ENCODE results near the gene FFAR1. TPM values are rescaled to one million over a fixed set of nuclear protein-coding genes. Genes with fewer than 3 reads are reported as not detected.
A peak's percentile ranks its signal among the peaks of the same experiment; 100 is the strongest.
"Not testable (repeated sequence)": the region's sequence is repeated elsewhere in the genome, so short reads cannot be mapped to it uniquely, and the experiment has no call there.

The FFAR1 gene
- total RNA-seq, 1 donor from 2014 or later = 0.18 TPM

- Mint-ChIP-seq H3K27ac (no peak overlapping the region), H3K4me3 (no peak overlapping the region), H3K36me3 (ENCODE audit: low read depth) (no peaks in the 10 kb centered on the region), H3K27me3 (ENCODE audit: insufficient read depth) (peaks cover 24% of the 10 kb centered on the region), H3K9me3 (no peaks in the 10 kb centered on the region), H3K4me1 (ENCODE audit: low read depth) (peaks cover 11% of the 10 kb centered on the region)
- intact Hi-C loops (cut with micrococcal nuclease) = no loop called here
- no peak for DNase-seq (ENCODE audit: low spot score)
These were observed 14.7 kb downstream of the FFAR1 start for GRCh38 chr19:35362261-35363000.

- no peak for DNase-seq (ENCODE audit: low spot score)
- Mint-ChIP-seq H3K27ac (no peak overlapping the region), H3K9me3 (no peaks in the 10 kb centered on the region), H3K27me3 (ENCODE audit: insufficient read depth) (peaks cover 26% of the 10 kb centered on the region), H3K4me3 (no peak overlapping the region), H3K36me3 (ENCODE audit: low read depth) (no peaks in the 10 kb centered on the region), H3K4me1 (ENCODE audit: low read depth) (peaks cover 4% of the 10 kb centered on the region)
- intact Hi-C loops (cut with micrococcal nuclease) = no loop called here
These were observed 15.4 kb downstream of the FFAR1 start for GRCh38 chr19:35363001-35363590.

GRCh38 chr19:35363711-35364425 lies 16.2 kb downstream of the FFAR1 start:
- no peak for DNase-seq (ENCODE audit: low spot score)
- Mint-ChIP-seq H3K27ac (no peak overlapping the region), H3K36me3 (ENCODE audit: low read depth) (no peaks in the 10 kb centered on the region), H3K9me3 (no peaks in the 10 kb centered on the region), H3K27me3 (ENCODE audit: insufficient read depth) (peaks cover 33% of the 10 kb centered on the region), H3K4me1 (ENCODE audit: low read depth) (no peaks in the 10 kb centered on the region), H3K4me3 (no peak overlapping the region)
- intact Hi-C loops (cut with micrococcal nuclease) = no loop called here

GRCh38 chr19:35365303-35365702 lies 17.6 kb downstream of the FFAR1 start:
- Mint-ChIP-seq H3K4me3 (no peak overlapping the region), H3K27ac (no peak overlapping the region), H3K4me1 (ENCODE audit: low read depth) (no peaks in the 10 kb centered on the region), H3K9me3 (no peaks in the 10 kb centered on the region), H3K27me3 (ENCODE audit: insufficient read depth) (peaks cover 38% of the 10 kb centered on the region), H3K36me3 (ENCODE audit: low read depth) (no peaks in the 10 kb centered on the region)
- no peak for DNase-seq (ENCODE audit: low spot score)
- intact Hi-C loops (cut with micrococcal nuclease) = no loop called here

DNA sequence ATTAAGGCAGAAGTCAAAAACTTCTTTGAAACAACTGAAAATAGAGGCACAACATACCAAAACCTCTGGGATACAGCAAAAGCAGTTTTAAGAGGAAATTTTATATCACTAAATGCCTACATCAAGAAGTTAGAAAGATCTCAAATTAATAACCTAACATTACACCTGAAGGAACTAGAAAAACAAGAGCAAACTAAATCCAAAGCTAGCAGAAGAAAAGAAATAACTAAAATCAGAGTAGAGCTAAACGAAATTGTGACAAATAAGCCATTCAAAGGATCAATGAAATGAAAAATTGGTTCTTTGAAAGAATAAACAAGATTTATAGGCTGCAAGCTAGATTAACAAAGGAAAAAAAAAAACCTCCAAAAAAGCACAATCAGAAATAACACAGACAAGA lies 20.7 kb downstream of the FFAR1 start:
- intact Hi-C loops (cut with micrococcal nuclease) = no loop called here

GRCh38 chr19:35369522-35369921 lies 21.8 kb downstream of the FFAR1 start:
- Mint-ChIP-seq H3K4me3 (no peak overlapping the region), H3K27me3 (ENCODE audit: insufficient read depth) (peaks cover 29% of the 10 kb centered on the region), H3K27ac (no peak overlapping the region), H3K36me3 (ENCODE audit: low read depth) (no peaks in the 10 kb centered on the region), H3K4me1 (ENCODE audit: low read depth) (no peaks in the 10 kb centered on the region), H3K9me3 (no peaks in the 10 kb centered on the region)
- intact Hi-C loops (cut with micrococcal nuclease) = no loop called here
- DNase-seq (ENCODE audit: low spot score) = no peak

More for the DNA sequence above, 20.7 kb downstream of the FFAR1 start:
- no peak for DNase-seq (ENCODE audit: low spot score)
- Mint-ChIP-seq H3K27me3 (ENCODE audit: insufficient read depth) (peaks cover 29% of the 10 kb centered on the region), H3K4me1 (ENCODE audit: low read depth) (no peaks in the 10 kb centered on the region), H3K9me3 (no peaks in the 10 kb centered on the region), H3K4me3 (no peak overlapping the region), H3K27ac (no peak overlapping the region), H3K36me3 (ENCODE audit: low read depth) (no peaks in the 10 kb centered on the region)

DNA sequence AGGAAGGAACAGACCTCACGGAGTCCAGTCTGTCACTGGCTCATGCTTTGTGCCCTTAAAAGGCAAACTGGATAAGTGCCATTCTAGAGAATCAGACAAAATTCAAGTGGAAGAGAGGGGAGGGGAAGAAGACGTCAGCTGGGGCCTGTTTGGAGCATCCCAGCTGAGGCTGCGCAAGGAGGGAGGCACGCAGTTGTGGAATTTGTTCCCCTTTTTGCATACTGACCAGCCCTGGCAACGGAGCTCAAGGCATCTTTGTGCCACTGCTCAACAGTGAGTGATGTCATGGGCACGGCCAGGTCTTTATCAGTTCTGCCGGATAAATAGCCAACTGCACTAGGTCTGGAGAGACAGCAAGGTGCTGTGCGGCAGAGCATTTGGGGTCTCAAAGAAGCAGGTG lies 23.0 kb downstream of the FFAR1 start, which contains the start of gene GPR42:
Gene GPR42, plus strand, starts transcription at position 347 of the 400 bp plus-strand sequence. CDS start 292 bp downstream, outside the sequence.
- no peak for DNase-seq (ENCODE audit: low spot score)
- intact Hi-C loops (cut with micrococcal nuclease) = no loop called here
- Mint-ChIP-seq H3K27ac (no peak within 1 kb of the TSS), H3K27me3 (ENCODE audit: insufficient read depth) (peaks cover 35% of the 10 kb centered on the region), H3K4me3 (no peak within 1 kb of the TSS), H3K36me3 (ENCODE audit: low read depth) (no peaks in the 10 kb centered on the region), H3K4me1 (ENCODE audit: low read depth) (peaks cover 6% of the 10 kb centered on the region), H3K9me3 (no peaks in the 10 kb centered on the region)

DNA sequence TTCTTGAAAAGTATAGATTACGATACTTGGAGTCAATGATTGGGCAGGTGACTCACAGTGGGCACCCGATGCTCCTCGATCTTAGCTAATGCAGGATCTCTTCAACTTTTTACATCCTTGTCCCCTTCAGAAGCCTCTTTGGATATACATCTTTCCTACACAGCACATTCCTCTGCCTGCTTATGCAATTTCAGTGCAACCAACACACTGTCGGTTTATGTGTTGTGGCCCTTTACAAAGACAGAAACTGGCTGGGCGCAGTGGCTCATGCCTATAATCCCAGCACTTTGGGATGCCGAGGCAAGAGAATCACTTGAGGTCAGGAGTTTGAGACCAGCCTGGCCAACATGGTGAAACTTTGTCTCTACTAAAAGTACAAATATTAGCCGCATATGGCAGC lies 25.8 kb downstream of the FFAR1 start:
- no peak overlapping the region for H3K27ac Mint-ChIP-seq
- H3K27me3 Mint-ChIP-seq (ENCODE audit: insufficient read depth) = peaks cover 17% of the 10 kb centered on the region
- no peaks in the 10 kb centered on the region for H3K36me3 Mint-ChIP-seq (ENCODE audit: low read depth)
- peaks cover 11% of the 10 kb centered on the region for H3K4me1 Mint-ChIP-seq (ENCODE audit: low read depth)
- intact Hi-C loops (cut with micrococcal nuclease) = no loop called here
- DNase-seq (ENCODE audit: low spot score) = no peak
- H3K4me3 Mint-ChIP-seq = no peak overlapping the region
- no peaks in the 10 kb centered on the region for H3K9me3 Mint-ChIP-seq

- intact Hi-C loops (cut with micrococcal nuclease); DNase-seq (ENCODE audit: low spot score); H3K9me3 Mint-ChIP-seq; H3K4me3 Mint-ChIP-seq; H3K36me3 Mint-ChIP-seq (ENCODE audit: low read depth): not testable (repeated sequence)
- H3K4me1 Mint-ChIP-seq (ENCODE audit: low read depth) = peaks cover 11% of the 10 kb centered on the region
- peaks cover 13% of the 10 kb centered on the region for H3K27me3 Mint-ChIP-seq (ENCODE audit: insufficient read depth)
- peak overlapping the region; percentile 8 for H3K27ac Mint-ChIP-seq
These were observed 26.3 kb downstream of the FFAR1 start for GRCh38 chr19:35374031-35374430.

DNA sequence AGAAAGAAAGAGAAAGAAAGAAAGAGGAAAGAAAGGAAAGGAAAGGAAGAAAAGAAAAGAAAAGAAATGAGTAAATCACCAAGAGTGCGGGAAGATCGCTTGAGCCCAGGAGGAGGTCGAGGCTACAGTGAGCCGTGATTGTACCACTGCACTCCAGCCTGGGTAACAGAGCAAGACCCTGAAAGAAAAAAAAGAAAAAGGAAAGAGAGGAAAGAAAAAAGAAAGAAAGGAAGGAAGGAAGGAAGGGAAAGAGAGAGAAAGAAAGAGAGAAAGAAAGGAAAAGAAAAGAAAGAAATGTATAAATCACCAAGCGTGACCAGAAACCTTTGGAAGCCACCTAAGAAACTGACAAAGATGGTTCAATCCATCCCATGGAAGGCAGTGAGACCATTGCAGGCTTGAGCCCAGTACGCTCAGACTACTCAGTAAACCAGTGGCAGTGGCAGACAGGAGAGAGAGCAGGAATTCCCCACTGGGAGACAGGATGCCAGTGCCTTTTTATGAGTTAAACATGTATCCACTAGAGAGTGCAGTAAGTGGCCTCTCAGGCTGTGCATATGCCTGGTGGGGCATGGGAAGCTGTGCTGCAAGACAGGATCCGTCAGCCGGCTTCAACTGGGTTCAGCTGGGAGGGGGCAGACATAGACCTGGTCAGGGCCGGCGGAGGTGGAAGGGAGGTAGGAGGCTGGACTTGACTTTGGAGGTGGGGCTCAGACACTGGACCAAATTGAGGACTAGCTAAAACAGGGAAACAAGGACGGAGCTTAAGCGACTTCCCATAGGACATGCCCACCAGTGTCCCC lies 28.0 kb downstream of the FFAR1 start:
- H3K27ac Mint-ChIP-seq = no peak overlapping the region
- no peaks in the 10 kb centered on the region for H3K9me3 Mint-ChIP-seq
- no peak overlapping the region for H3K4me3 Mint-ChIP-seq
- H3K4me1 Mint-ChIP-seq (ENCODE audit: low read depth) = peaks cover 11% of the 10 kb centered on the region
- intact Hi-C loops (cut with micrococcal nuclease) = no loop called here
- no peaks in the 10 kb centered on the region for H3K36me3 Mint-ChIP-seq (ENCODE audit: low read depth)
- H3K27me3 Mint-ChIP-seq (ENCODE audit: insufficient read depth) = peaks cover 11% of the 10 kb centered on the region
- DNase-seq (ENCODE audit: low spot score) = no peak

- intact Hi-C loops (cut with micrococcal nuclease) = no loop called here
- H3K36me3 Mint-ChIP-seq (ENCODE audit: low read depth) = no peaks in the 10 kb centered on the region
- no peak for DNase-seq (ENCODE audit: low spot score)
- H3K4me1 Mint-ChIP-seq (ENCODE audit: low read depth) = peaks cover 11% of the 10 kb centered on the region
- peaks cover under 1% of the 10 kb centered on the region for H3K9me3 Mint-ChIP-seq
- H3K27ac Mint-ChIP-seq = no peak overlapping the region
- H3K27me3 Mint-ChIP-seq (ENCODE audit: insufficient read depth) = peaks cover 11% of the 10 kb centered on the region
- H3K4me3 Mint-ChIP-seq = no peak overlapping the region
These were observed 30.0 kb downstream of the FFAR1 start for GRCh38 chr19:35377656-35378055.

GRCh38 chr19:35378356-35378755 lies 30.7 kb downstream of the FFAR1 start:
- no peaks in the 10 kb centered on the region for H3K36me3 Mint-ChIP-seq (ENCODE audit: low read depth)
- H3K9me3 Mint-ChIP-seq = peaks cover 3% of the 10 kb centered on the region
- H3K4me3 Mint-ChIP-seq = no peak overlapping the region
- DNase-seq (ENCODE audit: low spot score) = no peak
- peaks cover 15% of the 10 kb centered on the region for H3K27me3 Mint-ChIP-seq (ENCODE audit: insufficient read depth)
- H3K4me1 Mint-ChIP-seq (ENCODE audit: low read depth) = peaks cover 11% of the 10 kb centered on the region
- intact Hi-C loops (cut with micrococcal nuclease) = no loop called here
- H3K27ac Mint-ChIP-seq = no peak overlapping the region
